Lower lobe of right lung (tissue), 2 donors: ENCODE data around the gene BLM. TPM values are rescaled to one million over a fixed set of nuclear protein-coding genes. Genes with fewer than 3 reads are reported as not detected.
A peak's percentile ranks its signal among the peaks of the same experiment; 100 is the strongest.

Source experiments
- ATAC-seq, 2 donors: fragments of 200-7000 bp; cut with Tn5 transposase; one replicate each; pipeline ENCODE4 v1.9.1; 2020 to 2022; ENCODE audit warnings: mild to moderate bottlenecking in 2 of 2, moderate library complexity in 2 of 2
- DNase-seq: peaks from one replicate; pipeline ENCODE4 v3.0.0-alpha.2; 2020
- H3K27ac ChIP-seq: fragments of 200-600 bp; one replicate; pipeline ENCODE4 v1.8.0; 2022
- H3K27me3 ChIP-seq: fragments of 200-600 bp; one replicate; pipeline ENCODE4 v1.8.0; 2022; ENCODE audit warnings: low read depth
- H3K36me3 ChIP-seq: fragments of 200-600 bp; one replicate; pipeline ENCODE4 v1.8.0; 2022; ENCODE audit warnings: mild to moderate bottlenecking
- H3K4me1 ChIP-seq: fragments of 200-600 bp; one replicate; pipeline ENCODE4 v1.8.0; 2022
- H3K4me3 ChIP-seq: fragments of 200-600 bp; one replicate; pipeline ENCODE4 v1.8.0; 2022; ENCODE audit warnings: mild to moderate bottlenecking
- H3K9me3 ChIP-seq: fragments of 200-600 bp; one replicate; pipeline ENCODE4 v1.8.0; 2022
- intact Hi-C: fragments of 100-400 bp; cut with DNase I; formaldehyde crosslinking; loops from one replicate; pipeline ENCODE4 v1.11.0; 2022
- total RNA-seq: library from RNA; stranded (reverse); fragmentation: NEBNext Ultra II Directional; extraction: Animal tissue kit (Norgen Biotek cat#: 25700); gene quantifications from one replicate; pipeline ENCODE4 v1.2.1, GENCODE V29; 2021
- TF ChIP-seq, protein P1 (sequence below): fragments of 200-600 bp; IDR thresholded peaks from one replicate; pipeline ENCODE4 v1.8.0; 2022; ENCODE audit warnings: antibody characterized with exemption, mild to moderate bottlenecking
- donor health status: DM: no; HTN: yes; CAD: no; lungs with severe emphysema.

The BLM gene
- total RNA-seq, 1 donor from 2014 or later, result 2.0 TPM

DNA sequence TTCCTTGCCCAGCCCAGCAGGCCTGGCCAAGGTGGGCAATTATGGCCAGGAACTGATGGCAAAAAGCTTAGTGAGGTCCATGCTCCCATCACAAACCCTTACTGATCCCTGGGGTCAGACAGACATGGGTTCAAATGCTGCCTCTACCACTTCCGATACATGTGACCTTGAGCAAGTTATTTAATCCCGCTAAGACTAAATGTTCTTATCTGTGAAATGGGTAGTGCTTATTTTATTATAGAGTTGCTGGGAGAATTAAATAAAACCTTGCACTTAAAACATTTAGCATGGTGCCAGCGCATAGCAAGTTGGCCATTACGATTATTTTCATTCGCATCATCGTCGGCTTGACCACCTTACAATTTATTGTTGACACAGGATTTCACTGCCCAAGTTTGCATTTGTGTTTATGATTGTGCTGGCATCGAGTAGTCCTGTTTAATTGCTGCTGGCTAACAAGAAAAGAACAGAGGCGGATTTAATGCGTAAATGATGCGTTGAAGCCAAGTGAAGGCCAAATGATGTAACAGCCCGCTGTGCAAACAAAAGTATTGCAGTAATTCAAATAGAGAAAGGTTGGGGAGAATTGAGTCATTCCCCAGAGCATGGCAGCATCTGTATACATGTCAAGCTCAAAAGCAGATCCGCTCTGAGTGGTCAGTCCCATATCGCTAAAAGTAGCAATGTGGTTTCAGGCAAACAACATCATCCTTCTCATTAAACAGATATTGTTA, 144.0 kb downstream of the BLM start:
- ATAC-seq (no peak), DNase-seq (no peak)
- no peaks in the 10 kb centered on the region for H3K27me3 ChIP-seq
- H3K9me3 ChIP-seq, result no peaks in the 10 kb centered on the region
- H3K27ac ChIP-seq, result no peak overlapping the region
- no peak overlapping the region for H3K4me3 ChIP-seq
- H3K4me1 ChIP-seq, result peaks cover 29% of the 10 kb centered on the region
- TF ChIP-seq, protein P1, sequence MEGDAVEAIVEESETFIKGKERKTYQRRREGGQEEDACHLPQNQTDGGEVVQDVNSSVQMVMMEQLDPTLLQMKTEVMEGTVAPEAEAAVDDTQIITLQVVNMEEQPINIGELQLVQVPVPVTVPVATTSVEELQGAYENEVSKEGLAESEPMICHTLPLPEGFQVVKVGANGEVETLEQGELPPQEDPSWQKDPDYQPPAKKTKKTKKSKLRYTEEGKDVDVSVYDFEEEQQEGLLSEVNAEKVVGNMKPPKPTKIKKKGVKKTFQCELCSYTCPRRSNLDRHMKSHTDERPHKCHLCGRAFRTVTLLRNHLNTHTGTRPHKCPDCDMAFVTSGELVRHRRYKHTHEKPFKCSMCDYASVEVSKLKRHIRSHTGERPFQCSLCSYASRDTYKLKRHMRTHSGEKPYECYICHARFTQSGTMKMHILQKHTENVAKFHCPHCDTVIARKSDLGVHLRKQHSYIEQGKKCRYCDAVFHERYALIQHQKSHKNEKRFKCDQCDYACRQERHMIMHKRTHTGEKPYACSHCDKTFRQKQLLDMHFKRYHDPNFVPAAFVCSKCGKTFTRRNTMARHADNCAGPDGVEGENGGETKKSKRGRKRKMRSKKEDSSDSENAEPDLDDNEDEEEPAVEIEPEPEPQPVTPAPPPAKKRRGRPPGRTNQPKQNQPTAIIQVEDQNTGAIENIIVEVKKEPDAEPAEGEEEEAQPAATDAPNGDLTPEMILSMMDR, result no peak
- intact Hi-C loops, result no loop called here
- H3K36me3 ChIP-seq, result no peaks in the 10 kb centered on the region

DNA sequence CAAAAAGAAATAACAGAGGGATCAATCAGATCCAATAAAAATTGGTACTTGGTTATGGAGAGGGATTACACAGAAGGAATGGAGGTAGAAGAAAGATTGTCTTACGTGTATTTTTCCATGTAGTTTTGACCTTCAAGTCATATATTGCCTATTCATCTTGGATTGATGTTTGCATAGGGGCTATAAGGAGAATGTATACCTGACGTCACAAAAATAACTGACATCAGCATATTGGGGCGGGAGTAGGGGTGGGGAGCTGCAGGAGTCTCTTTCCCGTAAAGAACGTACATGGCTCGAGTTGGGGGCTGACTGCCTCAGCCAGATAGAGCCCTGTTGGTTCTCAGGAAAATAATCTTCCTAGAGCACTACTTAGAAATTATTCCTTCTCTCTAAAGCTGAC, 145.3 kb downstream of the BLM start:
- Histone ChIP-seq H3K9me3 (no peaks in the 10 kb centered on the region), H3K36me3 (no peaks in the 10 kb centered on the region), H3K4me1 (peaks cover 37% of the 10 kb centered on the region), H3K4me3 (no peak overlapping the region), H3K27ac (no peak overlapping the region), H3K27me3 (no peaks in the 10 kb centered on the region)
- intact Hi-C loops, result no loop called here
- ATAC-seq (no peak), DNase-seq (no peak)
- TF ChIP-seq, protein P1, result no peak

DNA sequence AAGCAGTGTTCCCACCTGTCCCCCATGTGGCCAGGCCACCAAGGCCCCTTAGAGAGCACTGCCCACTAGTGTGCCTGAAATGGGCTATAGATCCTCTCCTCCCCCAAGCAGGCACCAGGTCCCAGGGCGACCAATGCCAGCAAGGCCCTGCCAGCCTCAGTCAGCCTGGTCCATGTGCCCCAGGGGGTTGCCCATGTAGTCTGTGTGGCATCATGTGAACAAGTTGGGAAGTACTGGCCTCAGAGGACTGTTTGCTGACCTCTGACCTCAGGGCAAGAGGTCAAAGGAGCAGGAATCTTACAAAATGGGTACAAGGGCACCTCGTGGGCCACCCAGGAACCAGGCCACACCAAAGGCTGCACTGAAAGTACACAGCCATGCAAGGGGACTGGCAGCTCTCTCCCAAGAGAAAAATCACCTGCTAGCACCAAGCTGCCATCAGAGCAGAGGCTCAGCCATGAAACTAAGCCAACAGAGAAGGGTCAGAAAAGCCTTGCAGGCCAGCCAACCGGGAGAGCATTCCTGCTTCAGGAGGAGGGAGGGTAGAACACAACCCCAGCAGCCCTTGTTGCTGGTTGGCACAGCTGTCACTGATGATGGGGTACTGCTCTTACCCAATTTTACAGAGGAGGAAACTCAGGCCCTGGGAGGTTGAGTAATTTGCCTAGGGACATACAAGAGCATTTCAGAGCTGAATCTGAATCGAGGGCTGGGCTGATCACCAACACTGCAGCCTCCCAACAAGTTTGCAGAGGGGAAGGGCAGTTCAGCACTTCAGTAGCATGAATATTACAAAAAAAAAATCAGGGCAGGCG, 146.0 kb downstream of the BLM start:
- H3K4me1 ChIP-seq, result peaks cover 39% of the 10 kb centered on the region
- H3K36me3 ChIP-seq, result no peaks in the 10 kb centered on the region
- H3K9me3 ChIP-seq, result no peaks in the 10 kb centered on the region
- peak overlapping the region; percentile 64 for H3K27ac ChIP-seq
- DNase-seq (peak; percentile 59), ATAC-seq (peak; percentile 76 to 78)
- intact Hi-C loops, result no loop called here
- TF ChIP-seq, protein P1, result no peak
- H3K27me3 ChIP-seq, result no peaks in the 10 kb centered on the region
- no peak overlapping the region for H3K4me3 ChIP-seq

DNA sequence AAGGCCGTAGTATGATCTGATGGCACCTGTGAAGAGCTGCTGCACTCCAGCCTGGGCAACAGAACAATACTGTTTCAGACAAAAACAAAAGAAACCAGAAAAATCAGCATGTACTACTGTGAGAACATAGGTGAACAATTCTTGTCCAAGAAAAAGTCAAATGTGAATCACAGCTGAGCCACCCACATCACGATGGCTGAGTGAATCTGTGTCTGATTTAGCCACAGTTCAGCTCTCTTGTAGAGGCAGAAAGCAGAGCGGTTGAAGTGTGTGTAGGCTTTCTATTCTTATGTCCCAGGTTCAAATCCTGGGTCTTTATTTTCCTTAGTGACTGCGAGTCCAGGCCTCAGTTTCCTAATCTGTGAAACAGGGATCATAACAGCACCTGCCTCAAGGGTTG, 146.8 kb downstream of the BLM start:
- ATAC-seq (no peak), DNase-seq (no peak)
- Histone ChIP-seq H3K4me3 (no peak overlapping the region), H3K4me1 (peaks cover 47% of the 10 kb centered on the region), H3K9me3 (no peaks in the 10 kb centered on the region), H3K27ac (peak overlapping the region; percentile 64), H3K27me3 (no peaks in the 10 kb centered on the region), H3K36me3 (no peaks in the 10 kb centered on the region)
- TF ChIP-seq, protein P1, result no peak
- intact Hi-C loops, result no loop called here

DNA sequence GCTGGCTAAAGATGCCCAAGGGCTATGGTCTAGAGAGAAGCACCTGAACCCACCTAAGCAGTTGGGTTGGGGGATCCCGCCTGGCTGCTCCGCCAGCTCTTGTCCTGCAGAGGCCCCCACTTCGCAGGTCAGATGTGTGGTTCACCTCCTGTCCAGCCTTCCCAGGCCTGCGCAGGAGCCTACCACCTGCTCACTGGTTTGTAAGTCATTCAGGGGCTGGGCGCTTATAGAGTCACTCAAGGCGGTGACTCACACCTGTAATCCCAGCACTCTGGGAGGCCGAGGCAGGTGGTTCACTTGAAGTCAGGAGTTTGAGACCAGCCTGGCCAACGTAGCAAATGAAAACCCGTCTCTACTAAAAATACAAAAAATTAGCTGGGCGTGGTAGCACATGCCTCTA, 147.4 kb downstream of the BLM start:
- H3K4me1 ChIP-seq, result peaks cover 48% of the 10 kb centered on the region
- no peak for DNase-seq
- no peaks in the 10 kb centered on the region for H3K9me3 ChIP-seq
- TF ChIP-seq, protein P1, result no peak
- intact Hi-C loops, result no loop called here
- ATAC-seq, result no peak
- H3K36me3 ChIP-seq, result no peaks in the 10 kb centered on the region
- no peak overlapping the region for H3K27ac ChIP-seq
- no peaks in the 10 kb centered on the region for H3K27me3 ChIP-seq
- H3K4me3 ChIP-seq, result no peak overlapping the region
